Erythroblast (primary cell): ENCODE measurements around the gene MT1G.
A peak's percentile ranks its signal among the peaks of the same experiment; 100 is the strongest.
"Not testable (repeated sequence)": the region's sequence is repeated elsewhere in the genome, so short reads cannot be mapped to it uniquely, and the experiment has no call there.

Experiments used
- DNase-seq, 2 experiments: peaks; one replicate each; lab custom pipeline; 2025; lab: John Stamatoyannopoulos, UW
- GATA1 ChIP-seq: IDR thresholded peaks from 2 replicates; pipeline ENCODE4 v1.6.1; 2011; ENCODE audit warnings: low read depth, mild to moderate bottlenecking, control low read depth, low read length, moderate library complexity
- POLR2A ChIP-seq: IDR thresholded peaks from 2 replicates; pipeline ENCODE4 v1.6.1; 2011; ENCODE audit warnings: mild to moderate bottlenecking, low read length

MT1G gene

GRCh38 chr16:56630134-56630533, 37.7 kb downstream of the MT1G start:
- DNase-seq = no peak
- TF ChIP-seq POLR2A (no peak), GATA1 (no peak)

GRCh38 chr16:56629531-56629930, 38.3 kb downstream of the MT1G start:
- TF ChIP-seq POLR2A (no peak), GATA1 (no peak)
- no peak for DNase-seq

GRCh38 chr16:56628486-56629350, 39.1 kb downstream of the MT1G start:
- no peak for TF ChIP-seq POLR2A
- no peak for TF ChIP-seq GATA1
- DNase-seq = no peak

- no peak for TF ChIP-seq POLR2A
- no peak for TF ChIP-seq GATA1
Measured at GRCh38 chr16:56626685-56627084, 41.2 kb downstream of the MT1G start.

GRCh38 chr16:56625943-56626654, 41.8 kb downstream of the MT1G start:
- DNase-seq = no peak

More at GRCh38 chr16:56626685-56627084, 41.2 kb downstream of the MT1G start:
- no peak for DNase-seq

GRCh38 chr16:56625140-56625942, 42.5 kb downstream of the MT1G start, which contains the start of gene MT1E:
Gene MT1E, plus strand, starts transcription at chr16:56625781. Its CDS starts 71 bp downstream, at chr16:56625852.
- peak in 1 of 2 experiments; percentile 30 for DNase-seq
- TF ChIP-seq GATA1 = no peak
- no peak for TF ChIP-seq POLR2A

More at GRCh38 chr16:56625943-56626654, 41.8 kb downstream of the MT1G start:
- TF ChIP-seq GATA1 (no peak), POLR2A (no peak)

- no peak for TF ChIP-seq POLR2A
- no peak for TF ChIP-seq GATA1
- DNase-seq = no peak
Measured at GRCh38 chr16:56623637-56624036, 44.2 kb downstream of the MT1G start.

GRCh38 chr16:56623184-56623583, 44.7 kb downstream of the MT1G start:
- DNase-seq = not testable (repeated sequence)

- not testable (repeated sequence) for DNase-seq
Measured at GRCh38 chr16:56621665-56622445, 46.0 kb downstream of the MT1G start.

- no peak for DNase-seq
- TF ChIP-seq GATA1 = no peak
- no peak for TF ChIP-seq POLR2A
Measured at GRCh38 chr16:56620339-56620897, 47.4 kb downstream of the MT1G start.

GRCh38 chr16:56618138-56618537, 49.7 kb downstream of the MT1G start:
- TF ChIP-seq POLR2A = no peak
- TF ChIP-seq GATA1 = no peak
- DNase-seq = no peak

- TF ChIP-seq GATA1 (no peak), POLR2A (no peak)
- peak in 1 of 2 experiments; percentile 29 for DNase-seq
Measured at GRCh38 chr16:56617212-56618085, 50.4 kb downstream of the MT1G start.
